CD4-positive, alpha-beta memory T cell (primary cell): Measurements from ENCODE around the gene DISP2. TPM values are rescaled to one million over a fixed set of nuclear protein-coding genes. Genes with fewer than 3 reads are reported as not detected.

Experiments used
- CTCF ChIA-PET: fragments of 350-600 bp; sonication (Branson Sonifier 250); formaldehyde crosslinking; loops from one replicate; lab custom pipeline; 2021; ENCODE audit warnings: inconsistent platforms; ENCODE audit not compliant: partially characterized antibody; lab: Charles Lee
- POLR2A ChIA-PET: fragments of 350-600 bp; sonication (Branson Sonifier 250); formaldehyde crosslinking; loops from one replicate; lab custom pipeline; 2021; ENCODE audit not compliant: partially characterized antibody; lab: Charles Lee
- DNase-seq, 5 donors: peaks; one replicate each; pipeline versions ENCODE4 v3.0.0 to v3.0.0-alpha.2; 2020 to 2022; ENCODE audit warnings: mixed read lengths in 1 of 5
- H3K27ac ChIP-seq: one replicate; pipeline ENCODE4 v1.7.0; 2013; ENCODE audit warnings: low read depth, low read length
- H3K27me3 ChIP-seq: 2 replicates; pipeline ENCODE4 v1.7.0; 2013; ENCODE audit warnings: mild to moderate bottlenecking, low read length, moderate library complexity; ENCODE audit not compliant: insufficient read depth
- H3K36me3 ChIP-seq: 2 replicates; pipeline ENCODE4 v1.7.0; 2013; ENCODE audit warnings: mild to moderate bottlenecking, low read length, moderate library complexity; ENCODE audit not compliant: insufficient read depth
- H3K4me1 ChIP-seq: 2 replicates; pipeline ENCODE4 v1.7.0; 2013; ENCODE audit warnings: mild to moderate bottlenecking, low read length, moderate library complexity; ENCODE audit not compliant: insufficient read depth
- H3K4me3 ChIP-seq, 2 donors: one replicate each; pipeline ENCODE4 v1.7.0; 2013; ENCODE audit warnings: low read length in 2 of 2, mild to moderate bottlenecking in 1 of 2
- H3K9me3 ChIP-seq, 2 donors: one replicate each; pipeline ENCODE4 v1.7.0; 2013; ENCODE audit warnings: low read length in 2 of 2, control low read depth in 1 of 2; ENCODE audit not compliant: control insufficient read depth in 1 of 2
- H3K27ac Mint-ChIP-seq, 7 donors: one replicate each; pipeline ENCODE4 v1.8.0; 2020 to 2021; ENCODE audit warnings: mixed read lengths in 7 of 7, mild to moderate bottlenecking in 6 of 7, inconsistent platforms in 3 of 7, moderate library complexity in 3 of 7
- H3K27me3 Mint-ChIP-seq, 2 donors: one replicate each; pipeline ENCODE4 v1.8.0; 2020 to 2021; ENCODE audit warnings: mixed read lengths in 2 of 2
- H3K36me3 Mint-ChIP-seq, 2 donors: one replicate each; pipeline ENCODE4 v1.8.0; 2020 to 2021; ENCODE audit warnings: mixed read lengths in 2 of 2, inconsistent platforms in 1 of 2, mild to moderate bottlenecking in 1 of 2
- H3K4me1 Mint-ChIP-seq, 4 donors: one replicate each; pipeline ENCODE4 v1.8.0; 2020 to 2021; ENCODE audit warnings: mixed read lengths in 4 of 4, mild to moderate bottlenecking in 1 of 4
- H3K4me3 Mint-ChIP-seq, 8 donors: one replicate each; pipeline ENCODE4 v1.8.0; 2020 to 2021; ENCODE audit warnings: mixed read lengths in 8 of 8, mild to moderate bottlenecking in 7 of 8, moderate library complexity in 6 of 8, inconsistent platforms in 3 of 8
- H3K9me3 Mint-ChIP-seq, 8 donors: one replicate each; pipeline ENCODE4 v1.8.0; 2020 to 2021; ENCODE audit warnings: mixed read lengths in 8 of 8, mild to moderate bottlenecking in 5 of 8, inconsistent platforms in 3 of 8, moderate library complexity in 1 of 8
- intact Hi-C: fragments of 100-400 bp; cut with micrococcal nuclease; formaldehyde crosslinking; loops from one replicate; pipeline ENCODE4 v1.15.1; 2023
- polyA plus RNA-seq, 2 donors: library from polyadenylated mRNA; unstranded; fragments of 300-500 nt; fragmentation: Illumina TruSeq; gene quantifications; one replicate each; pipeline ENCODE4 v1.2.3, GENCODE V29; 2021
- total RNA-seq, 2 experiments: library from RNA; stranded (reverse); gene quantifications; one replicate each; pipeline ENCODE4 v1.2.3, GENCODE V29; 2021

Gene DISP2
- total and polyA plus RNA-seq, 4 experiments from 2014 or later, result 0.03 to 0.23 (median 0.05) TPM; not detected in 1

DNA sequence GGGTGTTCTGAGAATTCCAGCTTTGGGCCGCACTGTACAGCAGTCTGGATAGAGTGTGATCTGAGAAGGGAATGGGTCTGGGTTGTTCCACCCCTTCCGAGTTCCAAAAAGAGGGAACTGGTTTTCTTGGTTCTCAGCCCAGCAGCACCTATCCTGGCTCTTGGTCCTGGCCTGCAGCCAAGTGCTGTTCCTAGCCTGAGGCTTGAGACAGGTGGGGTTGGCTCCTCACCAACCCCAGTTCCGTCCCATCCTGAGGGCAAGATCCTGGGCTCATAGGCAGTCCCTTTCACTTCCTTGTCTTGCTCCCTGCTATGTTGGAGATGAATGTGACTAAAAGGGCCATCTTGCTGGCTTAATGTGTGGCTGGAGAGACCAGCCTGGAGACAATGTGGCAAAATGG lies 62.8 kb downstream of the DISP2 start:
- Mint-ChIP-seq H3K36me3 (peaks cover 0 to 9% of the 10 kb centered on the region in 2 donors), H3K4me3 (no peak overlapping the region), H3K27ac (no peak overlapping the region), H3K4me1 (peaks cover 0 to 5% (median 0%) of the 10 kb centered on the region in 4 donors), H3K27me3 (no peaks in the 10 kb centered on the region), H3K9me3 (peaks cover 0 to 2% (median 0%) of the 10 kb centered on the region in 8 donors)
- ChIA-PET CTCF (interaction anchor here (0.8 to 11.7 kb wide), 6 partner anchors 23 to 141 kb away, joined by 4 to 235 read pairs (median 14); partner anchors contain the start of gene CCDC9B), POLR2A (interaction anchor here (1.3 to 1.6 kb wide), 2 partner anchors 52 to 53 kb away, joined by 3 to 4 read pairs; no protein-coding TSS in a partner anchor)
- H3K4me1 ChIP-seq, result peaks cover 8% of the 10 kb centered on the region
- no peak for DNase-seq
- intact Hi-C loops, result no loop called here
- H3K27ac ChIP-seq, result no peak overlapping the region
- H3K27me3 ChIP-seq, result no peaks in the 10 kb centered on the region
- no peaks in the 10 kb centered on the region for H3K36me3 ChIP-seq
- no peaks in the 10 kb centered on the region for H3K9me3 ChIP-seq
- H3K4me3 ChIP-seq, result no peak overlapping the region

DNA sequence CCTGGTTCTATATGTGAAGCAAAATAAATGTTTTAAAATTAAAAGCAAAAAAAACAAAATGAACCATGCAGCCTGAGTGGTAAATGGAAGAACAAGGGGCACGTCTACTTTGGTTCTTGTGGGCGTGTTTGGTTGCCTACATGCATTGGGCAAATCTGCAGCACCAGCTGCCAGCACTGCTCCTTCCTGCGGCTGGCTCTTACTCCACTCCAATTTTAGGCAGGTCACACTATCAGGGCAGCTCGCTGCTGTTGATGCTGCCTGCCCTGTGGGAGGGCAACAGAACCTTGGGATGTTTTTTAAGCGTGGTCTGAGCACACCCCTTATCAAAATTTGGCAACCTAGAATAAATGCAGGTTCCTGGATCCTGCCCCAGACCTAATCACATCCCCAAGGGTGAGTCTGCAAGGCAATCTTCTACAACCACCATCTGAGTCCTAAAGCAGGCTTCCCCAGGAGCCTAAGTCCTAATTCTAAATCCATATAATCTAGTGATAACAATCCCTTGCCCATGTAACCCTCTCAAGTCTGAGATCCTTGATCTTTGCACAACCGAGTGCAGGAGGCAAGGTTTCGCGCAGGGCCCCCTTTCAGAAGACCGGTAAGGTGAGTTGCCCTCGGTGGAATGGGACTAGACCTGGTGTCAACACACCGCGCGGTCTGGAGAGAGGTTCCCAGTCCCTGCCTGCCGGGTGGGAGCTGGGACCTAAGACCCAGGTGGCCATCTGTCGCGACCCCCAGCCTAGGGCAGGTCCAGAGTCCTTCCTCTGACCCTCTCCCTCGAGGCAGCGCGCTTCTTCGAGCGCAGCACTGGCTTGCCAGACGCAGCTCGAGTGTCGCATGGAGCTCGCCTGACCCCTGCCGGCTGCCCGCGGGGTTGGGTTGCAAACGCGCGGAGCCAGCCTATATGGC lies 63.5 kb downstream of the DISP2 start:
- Histone ChIP-seq H3K4me3 (no peak overlapping the region), H3K27ac (no peak overlapping the region), H3K9me3 (no peaks in the 10 kb centered on the region), H3K36me3 (no peaks in the 10 kb centered on the region), H3K4me1 (peaks cover 8% of the 10 kb centered on the region), H3K27me3 (no peaks in the 10 kb centered on the region)
- intact Hi-C loops, result loop anchor here (1.0 kb wide), 3 partner anchors 53 to 100 kb away; no protein-coding TSS in a partner anchor
- ChIA-PET POLR2A (interaction anchor here (0.7 to 1.6 kb wide), 6 partner anchors 16 to 84 kb away, joined by 3 to 10 read pairs (median 4); partner anchors contain the start of gene IVD), CTCF (interaction anchor here (0.7 to 11.7 kb wide), 20 partner anchors 11 to 142 kb away, joined by 3 to 235 read pairs (median 7); partner anchors contain the start of genes BAHD1, CCDC9B, INAFM2 and IVD)
- peak; percentile 73 to 77 (median 74) for DNase-seq
- Mint-ChIP-seq H3K36me3 (peaks cover 0 to 7% of the 10 kb centered on the region in 2 donors), H3K4me1 (peaks cover 0 to 5% (median 0%) of the 10 kb centered on the region in 4 donors), H3K27me3 (no peaks in the 10 kb centered on the region), H3K9me3 (peaks cover 0 to 2% (median 0%) of the 10 kb centered on the region in 8 donors), H3K27ac (peak overlapping the region in 1 of 7 donors; percentile 40), H3K4me3 (no peak overlapping the region)

DNA sequence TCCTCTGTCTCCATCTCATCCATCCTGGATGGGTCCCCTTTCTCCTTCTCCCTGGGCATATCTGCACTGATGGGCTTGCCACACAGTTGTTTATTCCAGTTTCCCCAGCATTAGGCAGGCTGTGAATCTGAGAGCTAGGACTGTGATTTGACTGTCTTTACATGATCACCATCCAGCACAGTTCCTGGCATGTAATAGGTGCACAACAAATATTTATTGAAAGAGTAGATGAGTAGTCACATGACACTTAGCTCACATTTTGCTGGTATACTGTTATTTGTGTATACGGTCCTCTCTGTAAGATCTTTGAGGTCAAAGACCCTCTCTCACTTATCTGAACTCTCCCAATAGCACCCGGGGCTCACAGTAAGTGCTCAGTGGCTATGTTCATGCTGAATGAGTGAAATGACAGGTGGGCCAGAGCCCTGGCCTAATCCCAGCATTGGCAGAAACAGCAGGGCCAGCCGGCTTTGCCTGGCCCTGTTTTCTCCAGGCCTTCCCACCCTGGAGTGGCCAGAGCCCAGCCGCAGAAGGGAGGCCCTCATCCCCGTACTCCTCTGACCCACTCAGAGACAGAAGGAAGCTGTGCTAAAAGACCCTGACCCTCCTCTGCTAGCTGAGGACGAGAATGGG lies 66.6 kb downstream of the DISP2 start:
- no peak for DNase-seq
- peaks cover 8% of the 10 kb centered on the region for H3K4me1 ChIP-seq
- intact Hi-C loops, result no loop called here
- Mint-ChIP-seq H3K27ac (peak overlapping the region in 2 of 7 donors; percentile 11 to 19), H3K36me3 (peaks cover 1 to 5% of the 10 kb centered on the region in 2 donors), H3K4me1 (peaks cover 0 to 5% (median 0%) of the 10 kb centered on the region in 4 donors), H3K9me3 (peaks cover 0 to 2% (median 0%) of the 10 kb centered on the region in 8 donors), H3K4me3 (no peak overlapping the region), H3K27me3 (no peaks in the 10 kb centered on the region)
- no peak overlapping the region for H3K27ac ChIP-seq
- ChIA-PET POLR2A (no interaction called here), CTCF (interaction anchor here (0.6 to 11.7 kb wide), 12 partner anchors 10 to 151 kb away, joined by 3 to 235 read pairs (median 4); partner anchors contain the start of gene CCDC9B)
- no peaks in the 10 kb centered on the region for H3K36me3 ChIP-seq
- no peak overlapping the region for H3K4me3 ChIP-seq
- no peaks in the 10 kb centered on the region for H3K9me3 ChIP-seq
- H3K27me3 ChIP-seq, result no peaks in the 10 kb centered on the region

DNA sequence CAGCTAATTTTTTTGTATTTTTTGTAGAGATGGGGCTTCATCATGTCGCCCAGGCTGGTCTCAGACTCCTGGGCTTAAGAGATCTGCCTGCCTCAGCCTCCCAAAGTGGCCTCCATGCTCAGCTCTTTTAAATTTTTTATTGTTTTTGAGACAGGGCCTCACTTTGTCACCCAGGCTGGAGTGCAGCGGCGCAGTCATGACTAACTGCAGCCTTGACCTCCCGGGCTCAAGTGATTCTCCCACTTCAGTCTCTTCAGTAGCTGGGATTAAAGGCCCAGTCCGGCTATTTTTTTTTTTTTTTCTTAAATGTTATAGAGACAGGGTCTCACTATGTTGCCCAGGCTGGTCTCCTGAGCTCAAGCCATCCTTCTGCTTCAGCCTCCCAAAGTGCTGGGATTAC lies 67.7 kb downstream of the DISP2 start:
- no peak for DNase-seq
- Mint-ChIP-seq H3K27me3 (no peaks in the 10 kb centered on the region), H3K27ac (no peak overlapping the region), H3K36me3 (peaks cover 1 to 5% of the 10 kb centered on the region in 2 donors), H3K4me1 (peaks cover 0 to 5% (median 0%) of the 10 kb centered on the region in 4 donors), H3K9me3 (peaks cover 0 to 2% (median 0%) of the 10 kb centered on the region in 8 donors), H3K4me3 (no peak overlapping the region)
- intact Hi-C loops, result no loop called here
- Histone ChIP-seq H3K36me3 (no peaks in the 10 kb centered on the region), H3K9me3 (no peaks in the 10 kb centered on the region), H3K4me3 (no peak overlapping the region), H3K27me3 (no peaks in the 10 kb centered on the region), H3K4me1 (peaks cover 8% of the 10 kb centered on the region), H3K27ac (no peak overlapping the region)
- POLR2A ChIA-PET, result interaction anchor here (0.6 kb wide), 1 partner anchor 18 kb away, joined by 3 read pairs; no protein-coding TSS in a partner anchor
- CTCF ChIA-PET, result interaction anchor here (0.7 to 11.7 kb wide), 8 partner anchors 14 to 152 kb away, joined by 3 to 235 read pairs (median 4); partner anchors contain the start of genes ANKRD63 and CCDC9B

DNA sequence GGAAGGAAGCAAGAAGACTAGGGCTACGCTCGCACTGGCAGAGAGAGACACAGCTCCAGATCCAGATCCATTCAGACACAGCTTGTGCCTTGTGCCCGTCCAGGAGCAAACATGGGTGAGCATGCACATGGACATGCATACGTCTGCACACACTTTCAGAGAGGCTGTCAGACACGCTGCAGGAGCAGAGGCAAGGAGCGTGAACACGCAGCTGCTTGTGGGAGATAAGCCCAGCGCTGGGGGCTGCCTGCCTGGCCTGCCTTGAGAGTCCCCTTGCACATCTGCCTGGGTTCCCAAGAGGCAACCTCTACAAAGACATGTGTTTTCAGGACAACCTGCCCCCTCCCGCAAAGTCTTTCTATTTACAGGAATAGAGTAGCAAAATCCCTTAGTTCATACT lies 69.2 kb downstream of the DISP2 start:
- CTCF ChIA-PET, result interaction anchor here (11.7 kb wide), 1 partner anchor 85 kb away, joined by 235 read pairs; the partner anchor contains the start of gene CCDC9B
- Histone ChIP-seq H3K27me3 (no peaks in the 10 kb centered on the region), H3K4me1 (no peaks in the 10 kb centered on the region), H3K36me3 (no peaks in the 10 kb centered on the region), H3K27ac (no peak overlapping the region), H3K9me3 (no peaks in the 10 kb centered on the region), H3K4me3 (no peak overlapping the region)
- intact Hi-C loops, result no loop called here
- DNase-seq, result no peak
- POLR2A ChIA-PET, result no interaction called here
- H3K4me3 Mint-ChIP-seq, result no peak overlapping the region
- H3K27ac Mint-ChIP-seq, result no peak overlapping the region
- H3K4me1 Mint-ChIP-seq, result no peaks in the 10 kb centered on the region
- peaks cover 0 to 2% (median 0%) of the 10 kb centered on the region in 8 donors for H3K9me3 Mint-ChIP-seq
- H3K36me3 Mint-ChIP-seq, result peaks cover 1 to 5% of the 10 kb centered on the region in 2 donors
- no peaks in the 10 kb centered on the region for H3K27me3 Mint-ChIP-seq

DNA sequence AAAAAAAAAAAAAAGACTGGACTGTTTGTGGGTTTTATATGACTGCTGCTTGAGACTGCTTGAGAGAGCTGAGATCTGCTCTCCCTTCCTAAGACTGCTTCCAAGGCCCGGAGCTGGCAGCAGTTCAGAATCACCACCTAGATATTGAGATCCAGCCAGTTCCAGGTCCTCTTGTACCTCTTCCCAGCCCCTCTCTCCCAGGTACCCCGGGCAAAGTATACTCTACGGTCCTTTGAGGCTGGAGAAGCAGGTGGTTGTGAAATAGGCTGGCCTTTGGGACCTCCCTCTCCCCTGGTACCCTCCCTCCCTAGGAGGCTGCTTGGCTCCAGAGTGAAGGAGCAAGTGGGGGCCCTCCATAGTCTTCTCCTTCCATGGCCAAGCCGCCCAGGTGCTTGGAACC lies 70.2 kb downstream of the DISP2 start:
- POLR2A ChIA-PET, result no interaction called here
- Histone ChIP-seq H3K27me3 (no peaks in the 10 kb centered on the region), H3K27ac (no peak overlapping the region), H3K36me3 (no peaks in the 10 kb centered on the region), H3K4me3 (no peak overlapping the region), H3K9me3 (no peaks in the 10 kb centered on the region), H3K4me1 (no peaks in the 10 kb centered on the region)
- H3K36me3 Mint-ChIP-seq, result peaks cover 1 to 5% of the 10 kb centered on the region in 2 donors
- no peak for DNase-seq
- H3K27me3 Mint-ChIP-seq, result no peaks in the 10 kb centered on the region
- no peaks in the 10 kb centered on the region for H3K4me1 Mint-ChIP-seq
- H3K4me3 Mint-ChIP-seq, result no peak overlapping the region
- H3K27ac Mint-ChIP-seq, result peak overlapping the region in 1 of 7 donors; percentile 80
- intact Hi-C loops, result no loop called here
- CTCF ChIA-PET, result no interaction called here
- peaks cover 0 to 2% (median 0%) of the 10 kb centered on the region in 8 donors for H3K9me3 Mint-ChIP-seq
